Stimulated activated effector memory CD8-positive, alpha-beta T cell treated with anti-CD3 and anti-CD28 coated beads, Interleukin-12 subunit alpha, Interleukin-12 subunit beta, amount 100 ng/mL, for 72 hours (primary cell): Measurements from ENCODE around the gene PRDM16.

ENCODE experiments used
- ATAC-seq: fragments of 150-1000 bp; cut with Tn5 transposase; 2 replicates; pipeline ENCODE4 v1.10.0; 2021
- DNase-seq, 2 donors: peaks; one replicate each; pipeline ENCODE4 v3.0.0; 2021 to 2022; ENCODE audit warnings: low spot score in 2 of 2
- H3K27ac Mint-ChIP-seq: one replicate; pipeline ENCODE4 v1.8.0; 2022; ENCODE audit warnings: mild to moderate bottlenecking, mixed read lengths
- H3K36me3 Mint-ChIP-seq: one replicate; pipeline ENCODE4 v1.8.0; 2022; ENCODE audit warnings: mild to moderate bottlenecking, mixed read lengths
- H3K4me1 Mint-ChIP-seq: one replicate; pipeline ENCODE4 v1.8.0; 2022; ENCODE audit warnings: mixed read lengths
- H3K4me3 Mint-ChIP-seq: one replicate; pipeline ENCODE4 v1.8.0; 2022; ENCODE audit warnings: mild to moderate bottlenecking, mixed read lengths
- H3K9me3 Mint-ChIP-seq: one replicate; pipeline ENCODE4 v1.8.0; 2022; ENCODE audit warnings: mixed read lengths

PRDM16 gene

GRCh38 chr1:3178279-3178678 is 109.3 kb downstream of the PRDM16 start:
- H3K4me1 Mint-ChIP-seq, result no peaks in the 10 kb centered on the region
- H3K36me3 Mint-ChIP-seq, result no peaks in the 10 kb centered on the region
- no peak for ATAC-seq
- DNase-seq, result no peak
- no peak overlapping the region for H3K4me3 Mint-ChIP-seq
- no peaks in the 10 kb centered on the region for H3K9me3 Mint-ChIP-seq
- H3K27ac Mint-ChIP-seq, result no peak overlapping the region

- Mint-ChIP-seq H3K27ac (no peak overlapping the region), H3K4me1 (no peaks in the 10 kb centered on the region), H3K36me3 (no peaks in the 10 kb centered on the region), H3K9me3 (no peaks in the 10 kb centered on the region), H3K4me3 (no peak overlapping the region)
- DNase-seq (no peak), ATAC-seq (no peak)
Observed at GRCh38 chr1:3179471-3179870, 110.5 kb downstream of the PRDM16 start.

- Mint-ChIP-seq H3K9me3 (no peaks in the 10 kb centered on the region), H3K27ac (no peak overlapping the region), H3K4me3 (no peak overlapping the region), H3K4me1 (no peaks in the 10 kb centered on the region), H3K36me3 (no peaks in the 10 kb centered on the region)
- no peak for ATAC-seq
- no peak for DNase-seq
Observed at GRCh38 chr1:3180915-3181314, 111.9 kb downstream of the PRDM16 start.

GRCh38 chr1:3181956-3182355 is 113.0 kb downstream of the PRDM16 start:
- no peak overlapping the region for H3K27ac Mint-ChIP-seq
- H3K36me3 Mint-ChIP-seq, result no peaks in the 10 kb centered on the region
- H3K4me1 Mint-ChIP-seq, result no peaks in the 10 kb centered on the region
- H3K4me3 Mint-ChIP-seq, result no peak overlapping the region
- DNase-seq (no peak), ATAC-seq (no peak)
- H3K9me3 Mint-ChIP-seq, result no peaks in the 10 kb centered on the region

- Mint-ChIP-seq H3K36me3 (no peaks in the 10 kb centered on the region), H3K4me3 (no peak overlapping the region)
Observed at GRCh38 chr1:3183411-3183810, 114.4 kb downstream of the PRDM16 start.

GRCh38 chr1:3183813-3184212 is 114.8 kb downstream of the PRDM16 start:
- no peak overlapping the region for H3K27ac Mint-ChIP-seq
- no peak overlapping the region for H3K4me3 Mint-ChIP-seq
- ATAC-seq (no peak), DNase-seq (no peak)
- H3K4me1 Mint-ChIP-seq, result no peaks in the 10 kb centered on the region
- no peaks in the 10 kb centered on the region for H3K36me3 Mint-ChIP-seq
- no peaks in the 10 kb centered on the region for H3K9me3 Mint-ChIP-seq

More at GRCh38 chr1:3183411-3183810, 114.4 kb downstream of the PRDM16 start:
- no peaks in the 10 kb centered on the region for H3K4me1 Mint-ChIP-seq
- DNase-seq, result no peak
- no peak overlapping the region for H3K27ac Mint-ChIP-seq
- ATAC-seq, result no peak
- H3K9me3 Mint-ChIP-seq, result no peaks in the 10 kb centered on the region

- Mint-ChIP-seq H3K4me1 (no peaks in the 10 kb centered on the region), H3K27ac (no peak overlapping the region), H3K9me3 (no peaks in the 10 kb centered on the region), H3K36me3 (no peaks in the 10 kb centered on the region), H3K4me3 (no peak overlapping the region)
- ATAC-seq, result no peak
- no peak for DNase-seq
Observed at GRCh38 chr1:3184666-3185065, 115.7 kb downstream of the PRDM16 start.

- no peaks in the 10 kb centered on the region for H3K36me3 Mint-ChIP-seq
- no peak overlapping the region for H3K27ac Mint-ChIP-seq
- no peak for ATAC-seq
- no peak overlapping the region for H3K4me3 Mint-ChIP-seq
- no peaks in the 10 kb centered on the region for H3K4me1 Mint-ChIP-seq
- H3K9me3 Mint-ChIP-seq, result no peaks in the 10 kb centered on the region
- DNase-seq, result no peak
Observed at GRCh38 chr1:3185896-3186525, 117.0 kb downstream of the PRDM16 start.

GRCh38 chr1:3186526-3186921 is 117.5 kb downstream of the PRDM16 start:
- Mint-ChIP-seq H3K27ac (no peak overlapping the region), H3K4me3 (no peak overlapping the region), H3K9me3 (no peaks in the 10 kb centered on the region), H3K36me3 (no peaks in the 10 kb centered on the region), H3K4me1 (no peaks in the 10 kb centered on the region)
- DNase-seq, result no peak
- ATAC-seq, result no peak

GRCh38 chr1:3187415-3188149 is 118.6 kb downstream of the PRDM16 start:
- DNase-seq (no peak), ATAC-seq (no peak)
- H3K4me1 Mint-ChIP-seq, result no peaks in the 10 kb centered on the region
- H3K27ac Mint-ChIP-seq, result no peak overlapping the region
- no peaks in the 10 kb centered on the region for H3K9me3 Mint-ChIP-seq
- no peak overlapping the region for H3K4me3 Mint-ChIP-seq
- no peaks in the 10 kb centered on the region for H3K36me3 Mint-ChIP-seq

- DNase-seq (no peak), ATAC-seq (no peak)
- Mint-ChIP-seq H3K27ac (no peak overlapping the region), H3K4me1 (no peaks in the 10 kb centered on the region), H3K36me3 (no peaks in the 10 kb centered on the region), H3K4me3 (no peak overlapping the region), H3K9me3 (no peaks in the 10 kb centered on the region)
Observed at GRCh38 chr1:3188150-3188971, 119.4 kb downstream of the PRDM16 start.

GRCh38 chr1:3190256-3191041 is 121.4 kb downstream of the PRDM16 start:
- no peak for ATAC-seq
- DNase-seq, result no peak
- H3K27ac Mint-ChIP-seq, result no peak overlapping the region
- H3K4me3 Mint-ChIP-seq, result no peak overlapping the region
- H3K36me3 Mint-ChIP-seq, result no peaks in the 10 kb centered on the region
- H3K9me3 Mint-ChIP-seq, result no peaks in the 10 kb centered on the region
- H3K4me1 Mint-ChIP-seq, result no peaks in the 10 kb centered on the region

GRCh38 chr1:3192361-3192760 is 123.4 kb downstream of the PRDM16 start:
- ATAC-seq (no peak), DNase-seq (no peak)

GRCh38 chr1:3192825-3193224 is 123.8 kb downstream of the PRDM16 start:
- no peak overlapping the region for H3K27ac Mint-ChIP-seq
- no peaks in the 10 kb centered on the region for H3K9me3 Mint-ChIP-seq
- H3K36me3 Mint-ChIP-seq, result no peaks in the 10 kb centered on the region
- no peak overlapping the region for H3K4me3 Mint-ChIP-seq
- no peak for DNase-seq
- ATAC-seq, result no peak
- H3K4me1 Mint-ChIP-seq, result no peaks in the 10 kb centered on the region

More at GRCh38 chr1:3192361-3192760, 123.4 kb downstream of the PRDM16 start:
- H3K4me1 Mint-ChIP-seq, result no peaks in the 10 kb centered on the region
- no peak overlapping the region for H3K27ac Mint-ChIP-seq
- H3K36me3 Mint-ChIP-seq, result no peaks in the 10 kb centered on the region
- no peaks in the 10 kb centered on the region for H3K9me3 Mint-ChIP-seq
- no peak overlapping the region for H3K4me3 Mint-ChIP-seq

- no peaks in the 10 kb centered on the region for H3K36me3 Mint-ChIP-seq
- no peak overlapping the region for H3K27ac Mint-ChIP-seq
- no peaks in the 10 kb centered on the region for H3K4me1 Mint-ChIP-seq
- DNase-seq (no peak), ATAC-seq (no peak)
- H3K9me3 Mint-ChIP-seq, result no peaks in the 10 kb centered on the region
- H3K4me3 Mint-ChIP-seq, result no peak overlapping the region
Observed at GRCh38 chr1:3193811-3194210, 124.8 kb downstream of the PRDM16 start.
